Ovary (tissue), 3 donors: ENCODE measurements around the gene TMEM115.

Experiments used
- EP300 ChIP-seq: sonication (generic); formaldehyde crosslinking; IDR thresholded peaks from one replicate; pipeline ENCODE4 v1.6.1; 2017; ENCODE audit warnings: antibody characterized with exemption
- TF ChIP-seq, protein P1 (sequence below), 3 donors: fragments of 450-650 bp in 2 of 3; fragments of 200-600 bp in 1 of 3; IDR thresholded peaks; one replicate each; pipeline versions ENCODE4 v1.5.1 to v1.8.0; 2016 to 2022; ENCODE audit warnings: antibody characterized with exemption in 3 of 3, mild to moderate bottlenecking in 1 of 3
- donor health status: DM: no; HTN: no; CAD: no.

DNA sequence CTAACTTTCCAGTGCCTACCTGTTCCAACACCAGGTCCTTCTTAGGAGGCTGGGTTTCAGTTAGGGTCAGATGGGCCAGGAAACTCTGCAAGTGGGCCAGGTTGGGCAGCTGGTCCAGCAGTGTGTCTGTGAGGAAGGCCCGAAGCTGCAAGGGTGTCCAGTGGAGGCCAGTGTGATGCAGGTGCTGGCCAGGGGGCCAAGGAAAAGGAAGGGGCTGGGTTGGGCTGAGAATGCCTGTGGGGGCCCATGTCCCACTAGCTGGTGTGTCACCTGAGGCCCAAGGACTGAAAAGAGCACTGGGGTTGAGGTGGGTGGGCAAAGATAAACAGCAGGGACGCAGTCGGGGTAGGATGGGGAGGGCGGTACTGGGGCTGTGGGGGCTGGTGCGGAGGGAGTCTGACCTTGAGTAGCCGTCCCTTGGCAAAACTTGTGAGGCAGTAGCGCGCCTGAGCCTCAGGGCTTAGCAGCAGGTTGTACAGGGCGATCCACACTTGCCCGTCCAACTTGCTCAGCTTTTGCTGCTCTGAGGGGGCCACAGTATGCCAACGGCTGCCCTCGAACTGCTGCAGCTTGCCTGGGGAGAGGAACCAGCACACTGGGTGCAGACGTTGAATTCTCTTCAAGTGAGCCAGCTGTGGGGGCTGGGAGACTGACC lies 17.2 kb downstream of the TMEM115 start:
- TF ChIP-seq, protein P1, sequence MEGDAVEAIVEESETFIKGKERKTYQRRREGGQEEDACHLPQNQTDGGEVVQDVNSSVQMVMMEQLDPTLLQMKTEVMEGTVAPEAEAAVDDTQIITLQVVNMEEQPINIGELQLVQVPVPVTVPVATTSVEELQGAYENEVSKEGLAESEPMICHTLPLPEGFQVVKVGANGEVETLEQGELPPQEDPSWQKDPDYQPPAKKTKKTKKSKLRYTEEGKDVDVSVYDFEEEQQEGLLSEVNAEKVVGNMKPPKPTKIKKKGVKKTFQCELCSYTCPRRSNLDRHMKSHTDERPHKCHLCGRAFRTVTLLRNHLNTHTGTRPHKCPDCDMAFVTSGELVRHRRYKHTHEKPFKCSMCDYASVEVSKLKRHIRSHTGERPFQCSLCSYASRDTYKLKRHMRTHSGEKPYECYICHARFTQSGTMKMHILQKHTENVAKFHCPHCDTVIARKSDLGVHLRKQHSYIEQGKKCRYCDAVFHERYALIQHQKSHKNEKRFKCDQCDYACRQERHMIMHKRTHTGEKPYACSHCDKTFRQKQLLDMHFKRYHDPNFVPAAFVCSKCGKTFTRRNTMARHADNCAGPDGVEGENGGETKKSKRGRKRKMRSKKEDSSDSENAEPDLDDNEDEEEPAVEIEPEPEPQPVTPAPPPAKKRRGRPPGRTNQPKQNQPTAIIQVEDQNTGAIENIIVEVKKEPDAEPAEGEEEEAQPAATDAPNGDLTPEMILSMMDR (IDR thresholded peaks at IDR 0.05), result no peak
- no peak for TF ChIP-seq EP300
